Panc1 (cell line): ENCODE measurements around the gene ZNF385C. TPM values are rescaled to one million over a fixed set of nuclear protein-coding genes. Genes with fewer than 3 reads are reported as not detected.
A peak's percentile ranks its signal among the peaks of the same experiment; 100 is the strongest.

ENCODE experiments used
- ATAC-seq: fragments of 200-7000 bp; cut with Tn5 transposase; 2 replicates; pipeline ENCODE4 v1.9.1; 2020; ENCODE audit warnings: mild to moderate bottlenecking, moderate library complexity
- BruUV-seq: library from RNA; stranded (reverse); fragments of 400-500 nt; replicated peaks from 2 replicates; lab custom pipeline; 2021; lab: Mats Ljungman, UMichigan
- CTCF ChIA-PET: fragments of 300-600 bp; sonication (Branson Sonifier 250); formaldehyde crosslinking; loops from one replicate; lab custom pipeline; 2022; ENCODE audit warnings: antibody characterized with exemption; lab: Charles Lee
- POLR2A ChIA-PET: fragments of 300-600 bp; sonication (Branson Sonifier 250); formaldehyde crosslinking; loops from one replicate; lab custom pipeline; 2022; ENCODE audit warnings: antibody characterized with exemption; lab: Charles Lee
- DNase-seq: peaks from one replicate; pipeline ENCODE4 v3.0.0-alpha.2; 2010; ENCODE audit warnings: low read depth, low spot score
- H3K27ac ChIP-seq: 2 replicates; pipeline ENCODE4 v1.5.1; 2011; ENCODE audit warnings: mild to moderate bottlenecking, low read length, inconsistent platforms
- H3K27me3 ChIP-seq: fragments of 200-500 bp; sonication (Bioruptor generic); 2 replicates; pipeline ENCODE4 v1.6.0; 2014; ENCODE audit warnings: low read length, inconsistent platforms; ENCODE audit not compliant: control insufficient read depth, insufficient read depth
- H3K36me3 ChIP-seq: fragments of 200-500 bp; sonication (Bioruptor generic); 2 replicates; pipeline ENCODE4 v1.5.1; 2014; ENCODE audit warnings: inconsistent platforms, mild to moderate bottlenecking, low read length, moderate library complexity; ENCODE audit not compliant: control insufficient read depth, insufficient read depth
- H3K4me1 ChIP-seq: 2 replicates; pipeline ENCODE4 v1.5.1; 2011; ENCODE audit warnings: inconsistent platforms, mild to moderate bottlenecking, low read length, moderate library complexity; ENCODE audit not compliant: control insufficient read depth, insufficient read depth
- H3K4me3 ChIP-seq, 2 experiments: 2 replicates each; pipeline ENCODE4 v1.5.1; 2011 to 2012; ENCODE audit warnings: low read depth in 2 of 2, low read length in 2 of 2, mild to moderate bottlenecking in 2 of 2, inconsistent platforms in 1 of 2, moderate library complexity in 1 of 2
- H3K9me3 ChIP-seq: fragments of 200-500 bp; sonication (Bioruptor generic); 2 replicates; pipeline ENCODE4 v1.5.1; 2014; ENCODE audit warnings: low read depth, mild to moderate bottlenecking, inconsistent platforms, low read length, moderate library complexity; ENCODE audit not compliant: control insufficient read depth, insufficient read depth
- CTCF ChIP-seq: fragments of 450-650 bp; IDR thresholded peaks from 2 replicates; pipeline ENCODE4 v1.5.1; 2017; ENCODE audit warnings: mild to moderate bottlenecking
- POLR2AphosphoS5 ChIP-seq: IDR thresholded peaks from 2 replicates; pipeline ENCODE4 v1.6.1; 2012; ENCODE audit warnings: mild to moderate bottlenecking, low read depth, low read length, moderate library complexity
- REST ChIP-seq, 2 experiments: IDR thresholded peaks; 2 replicates each; pipeline ENCODE4 v1.6.1; 2011 to 2012; ENCODE audit warnings: low read depth in 2 of 2, control low read depth in 1 of 2, low read length in 1 of 2, mild to moderate bottlenecking in 1 of 2, moderate library complexity in 1 of 2; ENCODE audit not compliant: insufficient read depth in 1 of 2
- SIN3A ChIP-seq: IDR thresholded peaks from 2 replicates; pipeline ENCODE4 v1.6.1; 2012; ENCODE audit warnings: low read depth, mild to moderate bottlenecking, low read length, moderate library complexity, borderline replicate concordance; ENCODE audit not compliant: insufficient read depth
- TCF7L2 ChIP-seq: IDR thresholded peaks from 2 replicates; pipeline ENCODE4 v1.6.1; 2011; ENCODE audit warnings: mild to moderate bottlenecking, low read depth, low read length, inconsistent platforms
- in situ Hi-C: cut with HindIII; loops from 2 replicates; pipeline ENCODE4 v1.10.0; 2016; ENCODE audit warnings: low sequenced_read_pairs, low pct_unique_long_range_greater_than_20kb
- intact Hi-C: fragments of 100-400 bp; cut with micrococcal nuclease; formaldehyde crosslinking; loops from one replicate; pipeline ENCODE4 v1.10.0; 2022; ENCODE audit not compliant: unreplicated experiment
- total RNA-seq: library from RNA; stranded (reverse); gene quantifications from one replicate; pipeline ENCODE4 v1.2.1, GENCODE V29; 2021; ENCODE audit not compliant: unreplicated experiment

Gene ZNF385C
- total RNA-seq, 1 experiment from 2014 or later: 0.21 TPM

GRCh38 chr17:42026857-42027589, 71.2 kb downstream of the ZNF385C start:
- ChIA-PET CTCF (interaction anchor here (0.6 to 1.1 kb wide), 3 partner anchors 11 to 527 kb away, joined by 3 to 6 read pairs (median 4); no protein-coding TSS in a partner anchor), POLR2A (no interaction called here)
- intact Hi-C loops: loop anchor here (5.0 kb wide), 1 partner anchor 75 kb away; no protein-coding TSS in a partner anchor
- Histone ChIP-seq H3K36me3 (no peaks in the 10 kb centered on the region), H3K4me3 (no peak overlapping the region), H3K9me3 (no peaks in the 10 kb centered on the region), H3K27me3 (no peaks in the 10 kb centered on the region), H3K27ac (no peak overlapping the region), H3K4me1 (peaks cover 5% of the 10 kb centered on the region; the same call in 1 of the 2 replicates)
- DNase-seq (no peak), ATAC-seq (no peak)
- TF ChIP-seq POLR2AphosphoS5 (0 out of 2 replicates have a peak, but pooled peaks have one; percentile 11), REST (IDR thresholded peaks at IDR 0.05; ENCODE audit: insufficient read depth in 1 of 2, low read depth in 2 of 2, low read length in 1 of 2) (no peak), TCF7L2 (no peak), CTCF (no peak), SIN3A (no peak)
- in situ Hi-C loops: no loop called here
- no TSS peak for BruUV-seq

- no TSS peak for BruUV-seq
- POLR2A ChIA-PET: interaction anchor here (0.6 kb wide), 1 partner anchor 21 kb away, joined by 4 read pairs; no protein-coding TSS in a partner anchor
- in situ Hi-C loops (no loop called here), intact Hi-C loops (loop anchor here (5.0 kb wide), 1 partner anchor 76 kb away; no protein-coding TSS in a partner anchor)
- Histone ChIP-seq H3K27me3 (no peaks in the 10 kb centered on the region), H3K9me3 (no peaks in the 10 kb centered on the region), H3K4me3 (no peak overlapping the region), H3K4me1 (peaks cover 8% of the 10 kb centered on the region; the same call in 1 of the 2 replicates), H3K36me3 (no peaks in the 10 kb centered on the region), H3K27ac (no peak overlapping the region)
- TF ChIP-seq POLR2AphosphoS5 (no peak), SIN3A (no peak), TCF7L2 (no peak), REST (IDR thresholded peaks at IDR 0.05; ENCODE audit: insufficient read depth in 1 of 2, low read depth in 2 of 2, low read length in 1 of 2) (no peak), CTCF (no peak)
- DNase-seq: no peak
- CTCF ChIA-PET: interaction anchor here (1.1 kb wide), 1 partner anchor 10 kb away, joined by 4 read pairs; no protein-coding TSS in a partner anchor
- ATAC-seq: no peak
Observed at GRCh38 chr17:42025936-42026335, 72.3 kb downstream of the ZNF385C start.
